Measurements from ENCODE around the gene SLK.

SLK gene

GRCh38 chr10:103983367-103983911, 16.5 kb downstream of the SLK start:
- H3K4me2 ChIP-seq (ENCODE audit: low read depth, low read length, poor library complexity, severe bottlenecking): peak overlapping the region; percentile 89
- H3K9me2 ChIP-seq (replicated peaks; ENCODE audit: low read depth, low read length): no peaks in the 10 kb centered on the region
- no peak for TF ChIP-seq CTCF (conservative IDR thresholded peaks at IDR 0.05; ENCODE audit: low read length)
- TF ChIP-seq EZH2phosphoT487 (IDR thresholded peaks at IDR 0.05; ENCODE audit: borderline replicate concordance): no peak
- peak overlapping the region; percentile 72 for H3K4me3 ChIP-seq (ENCODE audit: low read length, poor library complexity, severe bottlenecking)
- peaks cover 59% of the 10 kb centered on the region for H3K4me1 ChIP-seq (ENCODE audit: insufficient read depth, low read length, poor library complexity, severe bottlenecking)
- peaks cover 21% of the 10 kb centered on the region for H3F3A ChIP-seq (ENCODE audit: low read depth)
- H3K9ac ChIP-seq (ENCODE audit: low read depth, low read length, poor library complexity, severe bottlenecking): peak overlapping the region; percentile 74
- H3K27me3 ChIP-seq (ENCODE audit: insufficient read depth, low read length, poor library complexity, severe bottlenecking): no peaks in the 10 kb centered on the region
- H3K36me3 ChIP-seq (ENCODE audit: insufficient read depth, low read length): no peaks in the 10 kb centered on the region
- H2AFZ ChIP-seq (ENCODE audit: low read length): peak overlapping the region; percentile 65
- H3K9me3 ChIP-seq (ENCODE audit: insufficient read depth, low read depth, low read length): no peaks in the 10 kb centered on the region
- peaks cover 74% of the 10 kb centered on the region for H3K79me2 ChIP-seq (ENCODE audit: insufficient read depth, low read length)
- no peaks in the 10 kb centered on the region for H4K20me1 ChIP-seq (ENCODE audit: insufficient read depth, low read length, poor library complexity, severe bottlenecking)

- Histone ChIP-seq H3F3A (ENCODE audit: low read depth) (peaks cover 21% of the 10 kb centered on the region), H3K9me2 (replicated peaks; ENCODE audit: low read depth, low read length) (no peaks in the 10 kb centered on the region), H3K36me3 (ENCODE audit: insufficient read depth, low read length) (no peaks in the 10 kb centered on the region), H3K79me2 (ENCODE audit: insufficient read depth, low read length) (peaks cover 69% of the 10 kb centered on the region), H3K9ac (ENCODE audit: low read depth, low read length, poor library complexity, severe bottlenecking) (no peak overlapping the region), H3K4me2 (ENCODE audit: low read depth, low read length, poor library complexity, severe bottlenecking) (no peak overlapping the region), H4K20me1 (ENCODE audit: insufficient read depth, low read length, poor library complexity, severe bottlenecking) (no peaks in the 10 kb centered on the region), H3K4me3 (ENCODE audit: low read length, poor library complexity, severe bottlenecking) (no peak overlapping the region), H3K4me1 (ENCODE audit: insufficient read depth, low read length, poor library complexity, severe bottlenecking) (peaks cover 42% of the 10 kb centered on the region), H3K9me3 (ENCODE audit: insufficient read depth, low read depth, low read length) (no peaks in the 10 kb centered on the region), H3K27me3 (ENCODE audit: insufficient read depth, low read length, poor library complexity, severe bottlenecking) (no peaks in the 10 kb centered on the region), H2AFZ (ENCODE audit: low read length) (no peak overlapping the region)
- TF ChIP-seq CTCF (conservative IDR thresholded peaks at IDR 0.05; ENCODE audit: low read length): no peak
- TF ChIP-seq EZH2phosphoT487 (IDR thresholded peaks at IDR 0.05; ENCODE audit: borderline replicate concordance): no peak
These were observed 18.8 kb downstream of the SLK start for GRCh38 chr10:103985726-103986125.

- Histone ChIP-seq H3K79me2 (ENCODE audit: insufficient read depth, low read length) (peaks cover 62% of the 10 kb centered on the region), H3K27me3 (ENCODE audit: insufficient read depth, low read length, poor library complexity, severe bottlenecking) (no peaks in the 10 kb centered on the region), H3K4me1 (ENCODE audit: insufficient read depth, low read length, poor library complexity, severe bottlenecking) (peaks cover 36% of the 10 kb centered on the region), H3K4me3 (ENCODE audit: low read length, poor library complexity, severe bottlenecking) (no peak overlapping the region), H3K9ac (ENCODE audit: low read depth, low read length, poor library complexity, severe bottlenecking) (no peak overlapping the region), H2AFZ (ENCODE audit: low read length) (no peak overlapping the region), H4K20me1 (ENCODE audit: insufficient read depth, low read length, poor library complexity, severe bottlenecking) (no peaks in the 10 kb centered on the region), H3K4me2 (ENCODE audit: low read depth, low read length, poor library complexity, severe bottlenecking) (no peak overlapping the region), H3K9me3 (ENCODE audit: insufficient read depth, low read depth, low read length) (no peaks in the 10 kb centered on the region), H3K36me3 (ENCODE audit: insufficient read depth, low read length) (no peaks in the 10 kb centered on the region), H3K9me2 (replicated peaks; ENCODE audit: low read depth, low read length) (no peaks in the 10 kb centered on the region), H3F3A (ENCODE audit: low read depth) (peaks cover 21% of the 10 kb centered on the region)
- TF ChIP-seq CTCF (conservative IDR thresholded peaks at IDR 0.05; ENCODE audit: low read length) (no peak), EZH2phosphoT487 (IDR thresholded peaks at IDR 0.05; ENCODE audit: borderline replicate concordance) (no peak)
These were observed 19.4 kb downstream of the SLK start for GRCh38 chr10:103986360-103986759.
